Airway epithelial cell (primary cell): ENCODE data around the gene RCC1. TPM values are rescaled to one million over a fixed set of nuclear protein-coding genes. Genes with fewer than 3 reads are reported as not detected.

ENCODE experiments used
- total RNA-seq: library from RNA; depleted of rRNA; stranded (reverse); fragments of >200 nt; gene quantifications from 2 replicates; pipeline ENCODE4 v1.2.3, GENCODE V29; 2015

Gene RCC1, protein sequence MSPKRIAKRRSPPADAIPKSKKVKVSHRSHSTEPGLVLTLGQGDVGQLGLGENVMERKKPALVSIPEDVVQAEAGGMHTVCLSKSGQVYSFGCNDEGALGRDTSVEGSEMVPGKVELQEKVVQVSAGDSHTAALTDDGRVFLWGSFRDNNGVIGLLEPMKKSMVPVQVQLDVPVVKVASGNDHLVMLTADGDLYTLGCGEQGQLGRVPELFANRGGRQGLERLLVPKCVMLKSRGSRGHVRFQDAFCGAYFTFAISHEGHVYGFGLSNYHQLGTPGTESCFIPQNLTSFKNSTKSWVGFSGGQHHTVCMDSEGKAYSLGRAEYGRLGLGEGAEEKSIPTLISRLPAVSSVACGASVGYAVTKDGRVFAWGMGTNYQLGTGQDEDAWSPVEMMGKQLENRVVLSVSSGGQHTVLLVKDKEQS
- 56.9 and 70.2 TPM in 2 replicates for total RNA-seq

DNA sequence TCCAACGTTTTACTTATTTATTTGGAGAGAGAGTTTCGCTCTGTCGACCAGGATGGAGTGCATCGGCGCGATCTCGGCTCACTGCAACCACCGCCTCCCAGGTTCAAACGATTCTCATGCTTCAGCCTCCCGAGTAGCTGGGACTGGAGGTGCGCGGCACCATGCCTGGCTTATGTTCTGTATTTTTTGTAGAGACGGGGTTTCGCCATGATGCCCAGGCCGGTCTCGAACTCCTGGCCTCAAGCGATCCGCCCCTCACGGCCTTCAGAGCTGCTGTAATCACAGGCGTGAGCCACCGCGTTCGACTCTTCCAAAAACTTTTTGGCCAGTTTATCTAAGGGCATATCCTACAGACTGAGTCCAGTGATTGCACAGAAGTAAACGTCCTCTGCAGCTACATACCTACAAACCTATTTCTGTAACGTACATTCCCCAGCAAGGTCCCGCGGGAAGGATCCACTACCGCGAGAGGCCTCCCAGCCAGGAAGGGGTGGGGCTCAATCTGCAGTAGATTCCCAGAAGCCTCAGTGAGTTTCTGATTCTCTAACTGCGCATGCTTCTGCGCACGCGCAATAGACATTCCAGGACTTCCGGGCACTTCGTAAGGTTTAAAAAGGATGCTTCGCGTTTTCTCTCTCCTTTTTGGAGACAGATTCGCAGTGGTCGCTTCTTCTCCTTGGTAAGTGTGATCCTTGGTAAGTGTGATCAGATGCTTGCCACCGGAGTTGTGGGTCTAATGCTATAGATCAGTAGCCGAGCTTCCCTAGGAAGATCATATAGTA is at the start of gene RCC1:
TSS of gene RCC1 (plus strand) at position 638 of the 782 bp plus-strand sequence. CDS start 23,824 bp downstream, outside the sequence.

DNA sequence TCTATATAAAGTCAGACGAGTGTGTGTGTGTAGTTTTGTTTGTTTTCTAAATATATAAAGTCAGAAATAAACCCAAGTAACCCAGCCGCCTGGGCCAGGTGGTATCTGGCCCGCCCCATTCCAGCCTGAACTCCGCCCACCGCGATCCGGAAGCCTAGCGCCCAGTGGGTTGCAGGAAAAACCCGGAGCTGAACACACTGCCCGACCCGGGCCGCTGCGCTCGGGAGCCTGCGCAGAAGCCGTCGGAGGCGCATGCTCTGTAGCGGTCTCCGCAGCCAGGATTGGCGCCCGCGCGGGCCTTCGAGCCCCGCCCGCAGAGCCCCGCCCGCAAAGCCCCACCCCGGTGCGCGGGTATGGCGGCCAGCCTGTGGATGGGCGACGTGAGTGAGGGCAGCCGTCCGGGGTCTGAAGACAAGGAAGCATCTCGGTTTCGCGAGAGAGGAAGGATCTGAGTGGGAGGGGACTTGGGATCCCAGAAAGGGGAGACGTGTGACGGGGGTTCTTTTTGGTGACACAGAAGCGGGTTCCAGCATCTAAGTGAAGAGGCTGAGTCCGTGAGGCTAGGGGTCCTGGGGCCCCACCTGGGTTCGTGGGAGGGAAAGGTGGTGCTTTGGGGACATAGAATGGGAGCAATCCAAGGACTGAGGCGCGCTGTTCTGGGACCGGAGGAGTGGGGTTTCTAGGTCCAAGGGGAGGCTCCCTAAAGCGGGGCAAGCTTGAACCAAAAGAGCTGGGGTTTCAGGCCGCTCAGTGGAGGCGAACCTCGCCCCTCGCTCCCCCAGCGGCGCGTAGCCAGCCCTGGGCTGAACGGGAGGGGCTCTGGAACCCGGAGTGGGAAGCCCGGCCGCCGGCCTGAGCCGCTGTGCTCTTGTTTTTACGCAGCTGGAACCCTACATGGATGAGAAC is 47.2 kb downstream of the RCC1 start, which contains the start of gene TRNAU1AP:
TSS of gene TRNAU1AP (plus strand) at position 328 of the 906 bp plus-strand sequence. CDS start at position 354, 26 bp downstream.

Other genes starting within 250 kb of the RCC1 start
- 21.8 and 26.8 TPM in 2 replicates for gene SESN2, start 246.5 kb upstream of the RCC1 start, total RNA-seq
- gene MED18, start 177.0 kb upstream of the RCC1 start, total RNA-seq, result 14.4 and 16.6 TPM in 2 replicates
- gene PHACTR4, start 136.3 kb upstream of the RCC1 start, total RNA-seq, result 18.1 and 18.2 TPM in 2 replicates
- gene TRNAU1AP, start 47.0 kb downstream of the RCC1 start, total RNA-seq, result 16.4 TPM in 2 replicates
- 0.07 and 0.51 TPM in 2 replicates for gene RAB42, start 86.2 kb downstream of the RCC1 start, total RNA-seq
- gene TAF12, start 137.0 kb downstream of the RCC1 start, total RNA-seq, result 20.0 and 21.4 TPM in 2 replicates
- not detected in 2 replicates for gene RNU11, start 142.6 kb downstream of the RCC1 start, total RNA-seq
- gene GMEB1, start 162.7 kb downstream of the RCC1 start, total RNA-seq, result 6.4 and 9.5 TPM in 2 replicates
- gene YTHDF2, start 230.9 kb downstream of the RCC1 start, total RNA-seq, result 41.4 and 60.4 TPM in 2 replicates